ENCODE measurements around the gene ODC1.
"Not testable (repeated sequence)": the region's sequence is repeated elsewhere in the genome, so short reads cannot be mapped to it uniquely, and the experiment has no call there.

ODC1 gene

GRCh38 chr2:10448576-10449485, 704 bp upstream of the ODC1 start:
- DNase-seq (ENCODE audit: low spot score), result peak; percentile 98
- in situ Hi-C loops (cut with MboI; ENCODE audit: low sequenced_read_pairs, unreplicated experiment), result no loop called here
- TF ChIP-seq, protein P1, sequence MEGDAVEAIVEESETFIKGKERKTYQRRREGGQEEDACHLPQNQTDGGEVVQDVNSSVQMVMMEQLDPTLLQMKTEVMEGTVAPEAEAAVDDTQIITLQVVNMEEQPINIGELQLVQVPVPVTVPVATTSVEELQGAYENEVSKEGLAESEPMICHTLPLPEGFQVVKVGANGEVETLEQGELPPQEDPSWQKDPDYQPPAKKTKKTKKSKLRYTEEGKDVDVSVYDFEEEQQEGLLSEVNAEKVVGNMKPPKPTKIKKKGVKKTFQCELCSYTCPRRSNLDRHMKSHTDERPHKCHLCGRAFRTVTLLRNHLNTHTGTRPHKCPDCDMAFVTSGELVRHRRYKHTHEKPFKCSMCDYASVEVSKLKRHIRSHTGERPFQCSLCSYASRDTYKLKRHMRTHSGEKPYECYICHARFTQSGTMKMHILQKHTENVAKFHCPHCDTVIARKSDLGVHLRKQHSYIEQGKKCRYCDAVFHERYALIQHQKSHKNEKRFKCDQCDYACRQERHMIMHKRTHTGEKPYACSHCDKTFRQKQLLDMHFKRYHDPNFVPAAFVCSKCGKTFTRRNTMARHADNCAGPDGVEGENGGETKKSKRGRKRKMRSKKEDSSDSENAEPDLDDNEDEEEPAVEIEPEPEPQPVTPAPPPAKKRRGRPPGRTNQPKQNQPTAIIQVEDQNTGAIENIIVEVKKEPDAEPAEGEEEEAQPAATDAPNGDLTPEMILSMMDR (IDR thresholded peaks at IDR 0.05; ENCODE audit: borderline replicate concordance, control extremely low read depth, extremely low read depth, insufficient read depth, missing control alignments), result peak; percentile 31

DNA sequence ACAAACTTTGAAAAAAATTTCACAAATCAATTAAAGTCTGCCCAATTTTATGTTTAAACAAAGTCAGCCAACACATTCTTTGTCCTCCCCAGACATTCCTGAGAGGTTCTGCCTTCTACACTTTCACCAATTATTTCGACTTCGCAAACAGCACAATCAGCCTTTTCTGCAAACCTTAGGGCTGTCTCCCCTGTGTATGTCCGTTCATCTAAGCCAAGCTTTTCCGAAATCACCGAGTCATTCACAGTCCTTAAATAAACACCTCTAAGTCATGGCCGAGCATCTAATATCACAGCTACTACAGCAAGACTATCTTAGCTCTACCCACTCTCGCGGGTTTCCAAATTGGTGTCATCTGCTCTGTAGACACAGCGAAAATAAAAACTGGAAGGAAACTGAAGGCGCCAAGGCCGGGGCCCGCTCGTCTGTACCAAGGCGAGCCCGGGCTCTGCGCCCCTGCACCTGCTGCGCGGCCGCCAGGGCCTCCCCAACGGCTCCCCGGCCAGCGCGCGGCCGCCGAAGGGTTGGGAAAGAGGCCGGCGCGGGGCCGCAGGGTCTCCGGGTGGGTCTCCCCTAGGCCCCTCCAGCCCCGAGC, 730 bp downstream of the ODC1 start:
- in situ Hi-C loops (cut with MboI; ENCODE audit: low sequenced_read_pairs, unreplicated experiment), result no loop called here
- no peak for DNase-seq (ENCODE audit: low spot score)
- TF ChIP-seq, protein P1 (IDR thresholded peaks at IDR 0.05; ENCODE audit: borderline replicate concordance, control extremely low read depth, extremely low read depth, insufficient read depth, missing control alignments), result no peak

GRCh38 chr2:10446631-10447030, 1.5 kb downstream of the ODC1 start:
- in situ Hi-C loops (cut with MboI; ENCODE audit: low sequenced_read_pairs, unreplicated experiment), result no loop called here
- no peak for DNase-seq (ENCODE audit: low spot score)
- TF ChIP-seq, protein P1 (IDR thresholded peaks at IDR 0.05; ENCODE audit: borderline replicate concordance, control extremely low read depth, extremely low read depth, insufficient read depth, missing control alignments), result no peak

DNA sequence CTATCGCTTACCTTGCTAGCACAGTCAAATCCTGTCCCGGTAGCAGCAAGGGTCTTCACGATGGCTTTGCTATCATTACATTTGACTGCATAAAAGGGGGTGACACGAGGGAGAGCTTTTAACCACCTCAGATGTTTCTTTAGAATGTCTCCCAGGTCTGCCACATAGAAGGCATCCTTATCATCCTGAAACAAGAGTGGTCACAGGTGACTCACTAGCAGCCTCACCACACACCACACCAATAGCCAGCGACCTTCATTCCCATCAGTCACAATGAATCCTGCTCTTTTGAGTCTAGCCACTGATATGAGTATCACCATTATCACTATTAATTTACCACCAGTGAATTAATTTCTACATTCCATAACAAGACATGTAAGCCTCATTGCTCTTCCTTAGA, 3.7 kb downstream of the ODC1 start:
- TF ChIP-seq, protein P1 (IDR thresholded peaks at IDR 0.05; ENCODE audit: borderline replicate concordance, control extremely low read depth, extremely low read depth, insufficient read depth, missing control alignments), result no peak
- in situ Hi-C loops (cut with MboI; ENCODE audit: low sequenced_read_pairs, unreplicated experiment), result no loop called here
- no peak for DNase-seq (ENCODE audit: low spot score)

- DNase-seq (ENCODE audit: low spot score); in situ Hi-C loops (cut with MboI; ENCODE audit: low sequenced_read_pairs, unreplicated experiment): not testable (repeated sequence)
These were observed 5.5 kb downstream of the ODC1 start for GRCh38 chr2:10442469-10443126.

DNA sequence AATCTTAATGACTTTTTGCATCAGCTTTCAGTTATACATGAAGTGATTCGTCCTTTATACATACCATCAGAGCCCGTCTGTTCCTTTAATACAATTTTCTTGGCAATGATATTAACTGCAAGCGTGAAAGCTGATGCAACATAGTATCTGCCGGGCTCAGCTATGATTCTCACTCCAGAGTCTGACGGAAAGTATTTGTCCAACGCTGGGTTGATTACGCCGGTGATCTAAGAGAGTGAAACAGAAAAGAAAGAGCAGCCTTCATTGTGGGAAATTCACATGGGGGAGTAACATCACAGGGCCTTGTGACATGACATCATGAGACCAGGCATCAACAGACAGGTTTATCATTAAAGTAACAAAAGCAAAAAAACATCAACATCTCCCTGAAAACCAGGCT, 6.2 kb downstream of the ODC1 start:
- in situ Hi-C loops (cut with MboI; ENCODE audit: low sequenced_read_pairs, unreplicated experiment), result no loop called here
- DNase-seq (ENCODE audit: low spot score), result no peak
- TF ChIP-seq, protein P1 (IDR thresholded peaks at IDR 0.05; ENCODE audit: borderline replicate concordance, control extremely low read depth, extremely low read depth, insufficient read depth, missing control alignments), result no peak

DNA sequence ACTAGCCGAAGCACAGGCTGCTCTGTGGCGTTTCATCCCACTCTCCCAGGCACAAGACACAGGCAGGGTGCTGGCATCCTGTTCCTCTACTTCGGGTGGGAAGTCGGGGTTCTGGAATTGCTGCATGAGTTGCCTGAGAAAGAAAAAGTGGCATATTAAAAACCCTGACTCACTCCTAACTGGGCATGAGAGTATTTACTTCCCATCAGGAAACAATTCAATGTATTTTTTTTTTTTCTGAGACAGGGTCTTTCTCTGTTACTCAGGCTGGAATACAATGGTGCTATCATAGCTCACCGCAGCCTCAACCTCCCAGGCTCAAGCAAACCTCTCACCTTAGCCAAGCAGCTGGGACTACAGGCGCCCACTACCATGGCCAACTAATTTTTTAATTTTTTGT, 7.4 kb downstream of the ODC1 start:
- in situ Hi-C loops (cut with MboI; ENCODE audit: low sequenced_read_pairs, unreplicated experiment), result no loop called here
- TF ChIP-seq, protein P1 (IDR thresholded peaks at IDR 0.05; ENCODE audit: borderline replicate concordance, control extremely low read depth, extremely low read depth, insufficient read depth, missing control alignments), result no peak
- no peak for DNase-seq (ENCODE audit: low spot score)

All from GM13976 (cell line).